ENCODE data around the gene CMTM2.

GRCh38 chr16:66622863-66623262 is 43.6 kb downstream of the CMTM2 start:
- no peak for TF ChIP-seq CTCF (conservative IDR thresholded peaks at IDR 0.05 in 1 of 2, IDR thresholded peaks at IDR 0.05 in 1 of 2; ENCODE audit: extremely low read depth in 1 of 2, insufficient read depth in 1 of 2, low read depth in 1 of 2, low read length in 2 of 2)
- no peak for TF ChIP-seq EZH2 (IDR thresholded peaks at IDR 0.05; ENCODE audit: borderline replicate concordance, low read length)
